ENCODE data around the gene CARD6. TPM values are rescaled to one million over a fixed set of nuclear protein-coding genes. Genes with fewer than 3 reads are reported as not detected.

Gene CARD6
- total and polyA plus RNA-seq, 2 of the 4 experiments (the other 2 are of a cell fraction), result 1.8 to 4.3 TPM

DNA sequence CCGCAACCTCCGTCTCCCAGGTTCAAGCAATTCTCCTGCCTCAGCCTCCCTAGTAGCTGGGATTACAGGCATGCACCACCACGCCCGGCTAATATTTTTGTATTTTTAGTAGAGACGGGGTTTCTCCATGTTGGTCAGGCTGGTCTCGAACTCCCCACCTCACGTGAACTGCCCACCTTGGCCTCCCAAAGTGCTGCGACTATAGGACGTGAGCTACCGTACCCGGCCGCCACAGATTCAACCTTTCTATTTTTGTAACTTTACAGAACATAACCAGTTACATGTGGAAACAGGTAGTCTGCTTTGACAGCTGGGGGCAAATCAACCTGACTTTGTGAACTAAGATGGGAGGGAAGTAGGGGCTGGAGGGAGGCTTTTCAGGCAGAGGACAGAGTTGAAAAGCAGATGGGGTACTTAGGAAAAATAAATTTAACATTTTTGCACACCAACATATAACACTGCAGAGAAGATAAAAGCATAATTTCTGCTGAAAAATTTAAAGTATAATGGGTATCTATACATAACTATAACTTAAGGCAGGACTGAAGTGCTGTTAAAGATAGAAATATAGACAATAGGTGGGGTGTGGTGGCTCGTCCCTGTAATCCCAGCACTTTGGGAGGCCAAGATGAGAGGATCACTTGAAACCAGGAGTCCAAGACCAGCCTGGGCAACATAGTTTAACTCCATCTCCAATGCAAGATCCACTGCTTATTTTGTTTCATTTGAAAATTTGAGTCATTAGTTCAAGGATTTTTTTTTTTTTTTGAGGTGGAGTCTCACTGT, 11.2 kb upstream of the CARD6 start:
- Histone ChIP-seq H4K20me1 (ENCODE audit: insufficient read depth, low read length) (peaks cover 94% of the 10 kb centered on the region), H2BK120ac (ENCODE audit: low read depth, low read length) (no peak overlapping the region), H3K4ac (ENCODE audit: low read depth, low read length) (no peak overlapping the region), H3K9me1 (ENCODE audit: insufficient read depth, low read length) (peaks cover 2% of the 10 kb centered on the region; the same call in 1 of the 2 replicates), H3K4me2 (ENCODE audit: low read depth, low read length) (no peak overlapping the region), H3K4me3 (ENCODE audit: insufficient read depth, low read depth, low read length) (no peak overlapping the region), H2BK20ac (ENCODE audit: low read depth, low read length) (no peak overlapping the region), H3K36me3 (ENCODE audit: control insufficient read depth, insufficient read depth, low read length) (peaks cover 71% of the 10 kb centered on the region), H3K56ac (ENCODE audit: extremely low read depth, insufficient read depth, low read length) (no peak overlapping the region), H3K14ac (replicated peaks; ENCODE audit: low read depth, low read length) (no peak overlapping the region), H4K5ac (ENCODE audit: low read depth, low read length) (no peak overlapping the region), H2AK9ac (replicated peaks; ENCODE audit: low read depth, low read length, poor library complexity) (no peak overlapping the region), H3K79me1 (ENCODE audit: low read depth in 1 of 2, low read length in 2 of 2) (peaks cover 29 to 87% of the 10 kb centered on the region in 2 experiments), H2AFZ (replicated peaks; ENCODE audit: low read length, poor library complexity) (no peak overlapping the region), H2BK15ac (ENCODE audit: low read depth, low read length) (no peak overlapping the region), H4K91ac (ENCODE audit: insufficient read depth, low read depth, low read length) (no peak overlapping the region), H3K4me1 (ENCODE audit: control insufficient read depth, insufficient read depth, low read length) (peaks cover 2% of the 10 kb centered on the region; the same call in 1 of the 2 replicates), H3K27me3 (ENCODE audit: control insufficient read depth, insufficient read depth, low read length) (no peaks in the 10 kb centered on the region), H4K8ac (ENCODE audit: low read depth in 2 of 2, low read length in 2 of 2) (no peak overlapping the region), H2AK5ac (ENCODE audit: low read depth, low read length) (no peak overlapping the region), H3K9me3 (ENCODE audit: control insufficient read depth, insufficient read depth, low read length) (no peaks in the 10 kb centered on the region), H3K9ac (ENCODE audit: low read depth, low read length) (no peak overlapping the region), H3K27ac (ENCODE audit: insufficient read depth, low read length) (no peak overlapping the region), H2BK5ac (ENCODE audit: low read depth, low read length, poor library complexity, severe bottlenecking) (no peak overlapping the region), H3K18ac (ENCODE audit: low read depth, low read length) (no peak overlapping the region), H3K23ac (ENCODE audit: low read depth, low read length) (no peak overlapping the region)
- TF ChIP-seq SMC3 (IDR thresholded peaks at IDR 0.05; ENCODE audit: low read depth, low read length) (no peak), FOS (IDR thresholded peaks at IDR 0.05; ENCODE audit: low read depth, low read length) (no peak), POLR2A (IDR thresholded peaks at IDR 0.05; ENCODE audit: low read depth, low read length) (no peak), BHLHE40 (IDR thresholded peaks at IDR 0.05; ENCODE audit: low read depth, low read length) (no peak)
- TF ChIP-seq, protein P1, sequence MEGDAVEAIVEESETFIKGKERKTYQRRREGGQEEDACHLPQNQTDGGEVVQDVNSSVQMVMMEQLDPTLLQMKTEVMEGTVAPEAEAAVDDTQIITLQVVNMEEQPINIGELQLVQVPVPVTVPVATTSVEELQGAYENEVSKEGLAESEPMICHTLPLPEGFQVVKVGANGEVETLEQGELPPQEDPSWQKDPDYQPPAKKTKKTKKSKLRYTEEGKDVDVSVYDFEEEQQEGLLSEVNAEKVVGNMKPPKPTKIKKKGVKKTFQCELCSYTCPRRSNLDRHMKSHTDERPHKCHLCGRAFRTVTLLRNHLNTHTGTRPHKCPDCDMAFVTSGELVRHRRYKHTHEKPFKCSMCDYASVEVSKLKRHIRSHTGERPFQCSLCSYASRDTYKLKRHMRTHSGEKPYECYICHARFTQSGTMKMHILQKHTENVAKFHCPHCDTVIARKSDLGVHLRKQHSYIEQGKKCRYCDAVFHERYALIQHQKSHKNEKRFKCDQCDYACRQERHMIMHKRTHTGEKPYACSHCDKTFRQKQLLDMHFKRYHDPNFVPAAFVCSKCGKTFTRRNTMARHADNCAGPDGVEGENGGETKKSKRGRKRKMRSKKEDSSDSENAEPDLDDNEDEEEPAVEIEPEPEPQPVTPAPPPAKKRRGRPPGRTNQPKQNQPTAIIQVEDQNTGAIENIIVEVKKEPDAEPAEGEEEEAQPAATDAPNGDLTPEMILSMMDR (conservative IDR thresholded peaks at IDR 0.05; ENCODE audit: low read depth, low read length), result no peak
- in situ Hi-C loops (cut with MboI; ENCODE audit: low sequenced_read_pairs) (no loop called here), dilution Hi-C loops (cut with HindIII; ENCODE audit: low sequenced_read_pairs, unreplicated experiment) (no loop called here), intact Hi-C loops (cut with micrococcal nuclease) (loop anchor here (5.0 kb wide), 1 partner anchor 1408 kb away; the partner anchor contains the start of gene DAB2)
- ChIA-PET CTCF (interaction anchor here (1.3 kb wide), 1 partner anchor 32 kb away, joined by 3 read pairs; the partner anchor contains the start of gene PRKAA1), POLR2A (ENCODE audit: unreplicated experiment) (interaction anchor here (0.6 kb wide), 1 partner anchor 75 kb away, joined by 9 read pairs; no protein-coding TSS in a partner anchor)
- no peak for DNase-seq
- WGBS, 2 experiments (ENCODE audit: extremely low coverage in 2 of 2, insufficient read length in 1 of 2), result no CpG with 5 or more reads among the region's 13 CpGs
- no peak for ATAC-seq (ENCODE audit: low read depth)
- BruUV-seq (replicated peaks), result no TSS peak

All from IMR-90 (cell line).